WTC11 (cell line): ENCODE measurements around the gene GABPB2. TPM values are rescaled to one million over a fixed set of nuclear protein-coding genes. Genes with fewer than 3 reads are reported as not detected.

Experiments
- ATAC-seq: fragments of 200-7000 bp; cut with Tn5 transposase; 2 replicates; pipeline ENCODE4 v1.10.0; 2021; ENCODE audit warnings: mild to moderate bottlenecking, moderate library complexity
- CTCF ChIA-PET: fragments of 300-600 bp; sonication (Branson Sonifier 250); formaldehyde crosslinking; loops from one replicate; lab custom pipeline; 2021; ENCODE audit warnings: antibody characterized with exemption; lab: Charles Lee
- POLR2A ChIA-PET: fragments of 350-600 bp; sonication (Branson Sonifier 250); formaldehyde crosslinking; loops from one replicate; lab custom pipeline; 2021; ENCODE audit warnings: antibody characterized with exemption; lab: Charles Lee
- DNase-seq: peaks from one replicate; pipeline ENCODE4 v3.0.0; 2021; ENCODE audit warnings: low spot score
- H3K27ac Mint-ChIP-seq: 2 replicates; pipeline ENCODE4 v1.8.0; 2021; ENCODE audit warnings: mixed read lengths
- H3K27me3 Mint-ChIP-seq: 2 replicates; pipeline ENCODE4 v1.8.0; 2021; ENCODE audit warnings: low read depth, mild to moderate bottlenecking, moderate library complexity, mixed read lengths
- H3K36me3 Mint-ChIP-seq: 2 replicates; pipeline ENCODE4 v1.8.0; 2021; ENCODE audit warnings: mixed read lengths
- H3K4me1 Mint-ChIP-seq: 2 replicates; pipeline ENCODE4 v1.8.0; 2022; ENCODE audit warnings: mixed read lengths
- H3K4me3 Mint-ChIP-seq: 2 replicates; pipeline ENCODE4 v1.8.0; 2021; ENCODE audit warnings: mild to moderate bottlenecking, moderate library complexity, mixed read lengths
- H3K9me3 Mint-ChIP-seq: 2 replicates; pipeline ENCODE4 v1.8.0; 2021; ENCODE audit warnings: mixed read lengths
- ESRRA ChIP-seq: sonication (generic); formaldehyde crosslinking; IDR thresholded peaks from 2 replicates; pipeline ENCODE4 v1.8.1; 2022; ENCODE audit warnings: mild to moderate bottlenecking, missing genetic modification reagents, borderline replicate concordance
- ETV6 ChIP-seq: sonication (generic); formaldehyde crosslinking; IDR thresholded peaks from 2 replicates; pipeline ENCODE4 v1.8.1; 2022; ENCODE audit warnings: mild to moderate bottlenecking, missing genetic modification reagents
- FOXK1 ChIP-seq: sonication (generic); formaldehyde crosslinking; IDR thresholded peaks from 2 replicates; pipeline ENCODE4 v1.8.0; 2022; ENCODE audit warnings: mild to moderate bottlenecking, moderate library complexity, missing genetic modification reagents
- GRHL2 ChIP-seq: fragments of 250-450 bp; sonication (Bioruptor Pico); IDR thresholded peaks from 2 replicates; pipeline ENCODE4 v1.8.0; 2022; ENCODE audit warnings: mild to moderate bottlenecking, moderate library complexity; ENCODE audit not compliant: insufficient replicate concordance, severe bottlenecking
- JAZF1 ChIP-seq: fragments of 250-450 bp; sonication (Bioruptor Pico); IDR thresholded peaks from 2 replicates; pipeline ENCODE4 v1.9.0; 2021; ENCODE audit warnings: moderate library complexity, mild to moderate bottlenecking, inconsistent platforms
- KAT7 ChIP-seq: sonication (generic); formaldehyde crosslinking; IDR thresholded peaks from 2 replicates; pipeline ENCODE4 v1.8.1; 2023; ENCODE audit warnings: missing genetic modification reagents, mild to moderate bottlenecking, borderline replicate concordance
- MXD4 ChIP-seq: fragments of 250-450 bp; sonication (Bioruptor Pico); IDR thresholded peaks from 2 replicates; pipeline ENCODE4 v1.8.0; 2021; ENCODE audit warnings: mild to moderate bottlenecking, moderate library complexity, borderline replicate concordance
- NFE2L1 ChIP-seq: sonication (generic); formaldehyde crosslinking; IDR thresholded peaks from 2 replicates; pipeline ENCODE4 v1.8.1; 2023; ENCODE audit warnings: missing genetic modification reagents
- NR1H2 ChIP-seq: sonication (generic); formaldehyde crosslinking; IDR thresholded peaks from 2 replicates; pipeline ENCODE4 v1.9.0; 2021; ENCODE audit warnings: mild to moderate bottlenecking, moderate library complexity, missing genetic modification reagents
- NR3C1 ChIP-seq: sonication (generic); formaldehyde crosslinking; conservative IDR thresholded peaks from 2 replicates; pipeline ENCODE4 v1.8.1; 2023; ENCODE audit warnings: low read depth, mild to moderate bottlenecking, missing genetic modification reagents
- SMAD4 ChIP-seq: sonication (generic); formaldehyde crosslinking; IDR thresholded peaks from 2 replicates; pipeline ENCODE4 v1.8.0; 2022; ENCODE audit warnings: mild to moderate bottlenecking, missing genetic modification reagents
- TEAD4 ChIP-seq: sonication (generic); formaldehyde crosslinking; IDR thresholded peaks from 2 replicates; pipeline ENCODE4 v1.8.0; 2022; ENCODE audit warnings: mild to moderate bottlenecking, missing genetic modification reagents
- ZNF138 ChIP-seq: sonication (generic); formaldehyde crosslinking; conservative IDR thresholded peaks from 2 replicates; pipeline ENCODE4 v1.8.1; 2022; ENCODE audit warnings: mild to moderate bottlenecking, moderate library complexity, missing genetic modification reagents
- ZNF423 ChIP-seq: fragments of 250-450 bp; sonication (Bioruptor Pico); IDR thresholded peaks from 2 replicates; pipeline ENCODE4 v2.1.2; 2022; ENCODE audit warnings: mild to moderate bottlenecking, moderate library complexity
- ZNF671 ChIP-seq: fragments of 250-450 bp; sonication (Bioruptor Pico); IDR thresholded peaks from 2 replicates; pipeline ENCODE4 v1.8.0; 2021; ENCODE audit warnings: mild to moderate bottlenecking
- total RNA-seq: library from RNA; stranded (reverse); gene quantifications from 3 replicates; pipeline ENCODE4 v1.2.3, GENCODE V29; 2021
- TF ChIP-seq, protein P1 (sequence below): sonication (generic); formaldehyde crosslinking; conservative IDR thresholded peaks from 2 replicates; pipeline ENCODE4 v1.8.1; 2023; ENCODE audit warnings: mild to moderate bottlenecking, low read depth, missing genetic modification reagents, moderate library complexity
- TF ChIP-seq, protein P2 (sequence below): sonication (generic); formaldehyde crosslinking; IDR thresholded peaks from 2 replicates; pipeline ENCODE4 v1.8.0; 2022; ENCODE audit warnings: mild to moderate bottlenecking, missing genetic modification reagents
- TF ChIP-seq, protein P3 (sequence below): sonication (generic); formaldehyde crosslinking; conservative IDR thresholded peaks from 2 replicates; pipeline ENCODE4 v1.8.1; 2022; ENCODE audit warnings: mild to moderate bottlenecking, missing genetic modification reagents
- TF ChIP-seq, protein P4 (sequence below): fragments of 250-450 bp; sonication (Bioruptor Pico); IDR thresholded peaks from 2 replicates; pipeline ENCODE4 v1.9.0; 2021; ENCODE audit warnings: mild to moderate bottlenecking
- TF ChIP-seq, protein P5 (sequence below): fragments of 250-450 bp; sonication (Bioruptor Pico); IDR thresholded peaks from 2 replicates; pipeline ENCODE4 v1.9.0; 2021; ENCODE audit warnings: mild to moderate bottlenecking
- TF ChIP-seq, protein P6 (sequence below): sonication (generic); formaldehyde crosslinking; IDR thresholded peaks from 2 replicates; pipeline ENCODE4 v1.8.1; 2022; ENCODE audit warnings: mild to moderate bottlenecking, moderate library complexity, missing genetic modification reagents
- TF ChIP-seq, protein P7 (sequence below): fragments of 250-450 bp; sonication (Bioruptor Pico); IDR thresholded peaks from 2 replicates; pipeline ENCODE4 v1.9.0; 2021; ENCODE audit warnings: moderate library complexity, mild to moderate bottlenecking, inconsistent platforms, borderline replicate concordance
- TF ChIP-seq, protein P8 (sequence below): fragments of 200-600 bp; IDR thresholded peaks from 2 replicates; pipeline ENCODE4 v1.8.0; 2022; ENCODE audit warnings: antibody characterized with exemption

The GABPB2 gene
- total RNA-seq, 1 experiment from 2014 or later = 1.7 TPM

DNA sequence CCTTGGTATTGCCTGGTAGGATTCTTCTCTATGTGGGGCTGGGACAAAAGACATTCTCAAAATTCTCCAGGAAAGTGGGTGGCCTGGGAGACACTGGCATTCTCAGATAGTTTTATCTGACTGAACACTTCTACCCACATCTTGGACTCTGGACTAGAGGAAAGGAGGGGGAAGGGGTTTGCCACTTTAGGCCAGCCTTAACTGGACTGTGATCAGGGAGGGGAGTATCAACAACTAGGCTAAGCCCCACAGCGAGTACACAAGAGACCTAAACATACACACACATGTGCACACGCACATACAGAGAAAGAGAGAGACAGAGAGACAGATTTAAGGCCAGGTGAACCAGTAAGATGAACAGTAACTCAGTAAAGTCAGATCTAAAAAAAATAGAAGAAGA, 77.1 kb downstream of the GABPB2 start:
- Mint-ChIP-seq H3K36me3 (no peaks in the 10 kb centered on the region), H3K4me3 (no peak overlapping the region), H3K4me1 (peaks cover 35% of the 10 kb centered on the region), H3K27ac (no peak overlapping the region), H3K27me3 (peaks cover 44% of the 10 kb centered on the region), H3K9me3 (no peaks in the 10 kb centered on the region)
- CTCF ChIA-PET = interaction anchor here (1.4 kb wide), 1 partner anchor 48 kb away, joined by 13 read pairs; no protein-coding TSS in a partner anchor
- no peak for TF ChIP-seq ETV6 (CRISPR knock-in tag)
- no peak for TF ChIP-seq FOXK1 (CRISPR knock-in tag)
- TF ChIP-seq NR1H2 (CRISPR knock-in tag) = no peak
- TF ChIP-seq ZNF423 (CRISPR knock-in tag) = no peak
- TF ChIP-seq MXD4 (CRISPR knock-in tag) = no peak
- no peak for TF ChIP-seq KAT7 (CRISPR knock-in tag)
- no peak for TF ChIP-seq TEAD4 (CRISPR knock-in tag)
- TF ChIP-seq, protein P1, sequence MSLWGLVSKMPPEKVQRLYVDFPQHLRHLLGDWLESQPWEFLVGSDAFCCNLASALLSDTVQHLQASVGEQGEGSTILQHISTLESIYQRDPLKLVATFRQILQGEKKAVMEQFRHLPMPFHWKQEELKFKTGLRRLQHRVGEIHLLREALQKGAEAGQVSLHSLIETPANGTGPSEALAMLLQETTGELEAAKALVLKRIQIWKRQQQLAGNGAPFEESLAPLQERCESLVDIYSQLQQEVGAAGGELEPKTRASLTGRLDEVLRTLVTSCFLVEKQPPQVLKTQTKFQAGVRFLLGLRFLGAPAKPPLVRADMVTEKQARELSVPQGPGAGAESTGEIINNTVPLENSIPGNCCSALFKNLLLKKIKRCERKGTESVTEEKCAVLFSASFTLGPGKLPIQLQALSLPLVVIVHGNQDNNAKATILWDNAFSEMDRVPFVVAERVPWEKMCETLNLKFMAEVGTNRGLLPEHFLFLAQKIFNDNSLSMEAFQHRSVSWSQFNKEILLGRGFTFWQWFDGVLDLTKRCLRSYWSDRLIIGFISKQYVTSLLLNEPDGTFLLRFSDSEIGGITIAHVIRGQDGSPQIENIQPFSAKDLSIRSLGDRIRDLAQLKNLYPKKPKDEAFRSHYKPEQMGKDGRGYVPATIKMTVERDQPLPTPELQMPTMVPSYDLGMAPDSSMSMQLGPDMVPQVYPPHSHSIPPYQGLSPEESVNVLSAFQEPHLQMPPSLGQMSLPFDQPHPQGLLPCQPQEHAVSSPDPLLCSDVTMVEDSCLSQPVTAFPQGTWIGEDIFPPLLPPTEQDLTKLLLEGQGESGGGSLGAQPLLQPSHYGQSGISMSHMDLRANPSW (CRISPR knock-in tag) = no peak
- no peak for TF ChIP-seq ZNF671 (CRISPR knock-in tag)
- TF ChIP-seq ZNF138 (CRISPR knock-in tag) = no peak
- TF ChIP-seq JAZF1 (CRISPR knock-in tag) = no peak
- no peak for ATAC-seq
- DNase-seq = no peak
- POLR2A ChIA-PET = interaction anchor here (1.5 kb wide), 1 partner anchor 16 kb away, joined by 3 read pairs; no protein-coding TSS in a partner anchor

DNA sequence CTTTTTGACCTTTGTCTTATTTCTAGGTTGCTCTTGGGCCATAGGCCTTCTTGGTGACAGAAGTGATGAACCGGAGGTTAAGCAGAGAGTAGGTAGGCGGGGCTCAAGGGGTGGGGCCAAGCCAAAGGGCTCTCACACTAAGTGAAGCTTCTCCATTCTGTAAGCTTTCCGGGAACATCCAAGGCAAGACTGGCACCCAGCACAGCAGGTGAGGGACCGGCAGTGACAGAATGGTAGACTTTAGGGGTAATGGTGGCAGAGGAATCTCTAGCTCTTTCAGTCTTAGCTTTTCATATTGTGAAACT, 85.9 kb downstream of the GABPB2 start, which contains the start of gene TNFAIP8L2:
Gene TNFAIP8L2, plus strand, starts transcription at position 135 of the 305 bp plus-strand sequence. CDS start 2,049 bp downstream, outside the sequence.
- Mint-ChIP-seq H3K4me1 (peaks cover 8% of the 10 kb centered on the region), H3K27me3 (no peaks in the 10 kb centered on the region), H3K36me3 (peaks cover 19% of the 10 kb centered on the region), H3K27ac (peak within 1 kb of the TSS; percentile 11; the same call in 1 of the 2 replicates), H3K9me3 (no peaks in the 10 kb centered on the region), H3K4me3 (no peak within 1 kb of the TSS)
- ChIA-PET POLR2A (interaction anchor here (0.5 to 1.1 kb wide), 2 partner anchors 25 to 1218 kb away, joined by 3 to 5 read pairs; no protein-coding TSS in a partner anchor), CTCF (interaction anchor here (0.5 to 6.9 kb wide), 20 partner anchors 9 to 161 kb away, joined by 3 to 167 read pairs (median 5); partner anchors contain the start of genes C1orf56, CDC42SE1, LYSMD1 and MLLT11)
- DNase-seq (peak; percentile 43), ATAC-seq (peak; percentile 76)
- TF ChIP-seq, protein P2, sequence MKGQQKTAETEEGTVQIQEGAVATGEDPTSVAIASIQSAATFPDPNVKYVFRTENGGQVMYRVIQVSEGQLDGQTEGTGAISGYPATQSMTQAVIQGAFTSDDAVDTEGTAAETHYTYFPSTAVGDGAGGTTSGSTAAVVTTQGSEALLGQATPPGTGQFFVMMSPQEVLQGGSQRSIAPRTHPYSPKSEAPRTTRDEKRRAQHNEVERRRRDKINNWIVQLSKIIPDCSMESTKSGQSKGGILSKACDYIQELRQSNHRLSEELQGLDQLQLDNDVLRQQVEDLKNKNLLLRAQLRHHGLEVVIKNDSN (CRISPR knock-in tag) = no peak
- TF ChIP-seq SMAD4 (CRISPR knock-in tag) = no peak
- TF ChIP-seq, protein P3, sequence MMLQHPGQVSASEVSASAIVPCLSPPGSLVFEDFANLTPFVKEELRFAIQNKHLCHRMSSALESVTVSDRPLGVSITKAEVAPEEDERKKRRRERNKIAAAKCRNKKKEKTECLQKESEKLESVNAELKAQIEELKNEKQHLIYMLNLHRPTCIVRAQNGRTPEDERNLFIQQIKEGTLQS = no peak
- no peak for TF ChIP-seq ESRRA (CRISPR knock-in tag)
- TF ChIP-seq, protein P4, sequence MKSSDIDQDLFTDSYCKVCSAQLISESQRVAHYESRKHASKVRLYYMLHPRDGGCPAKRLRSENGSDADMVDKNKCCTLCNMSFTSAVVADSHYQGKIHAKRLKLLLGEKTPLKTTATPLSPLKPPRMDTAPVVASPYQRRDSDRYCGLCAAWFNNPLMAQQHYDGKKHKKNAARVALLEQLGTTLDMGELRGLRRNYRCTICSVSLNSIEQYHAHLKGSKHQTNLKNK (CRISPR knock-in tag) = no peak
- TF ChIP-seq, protein P5, sequence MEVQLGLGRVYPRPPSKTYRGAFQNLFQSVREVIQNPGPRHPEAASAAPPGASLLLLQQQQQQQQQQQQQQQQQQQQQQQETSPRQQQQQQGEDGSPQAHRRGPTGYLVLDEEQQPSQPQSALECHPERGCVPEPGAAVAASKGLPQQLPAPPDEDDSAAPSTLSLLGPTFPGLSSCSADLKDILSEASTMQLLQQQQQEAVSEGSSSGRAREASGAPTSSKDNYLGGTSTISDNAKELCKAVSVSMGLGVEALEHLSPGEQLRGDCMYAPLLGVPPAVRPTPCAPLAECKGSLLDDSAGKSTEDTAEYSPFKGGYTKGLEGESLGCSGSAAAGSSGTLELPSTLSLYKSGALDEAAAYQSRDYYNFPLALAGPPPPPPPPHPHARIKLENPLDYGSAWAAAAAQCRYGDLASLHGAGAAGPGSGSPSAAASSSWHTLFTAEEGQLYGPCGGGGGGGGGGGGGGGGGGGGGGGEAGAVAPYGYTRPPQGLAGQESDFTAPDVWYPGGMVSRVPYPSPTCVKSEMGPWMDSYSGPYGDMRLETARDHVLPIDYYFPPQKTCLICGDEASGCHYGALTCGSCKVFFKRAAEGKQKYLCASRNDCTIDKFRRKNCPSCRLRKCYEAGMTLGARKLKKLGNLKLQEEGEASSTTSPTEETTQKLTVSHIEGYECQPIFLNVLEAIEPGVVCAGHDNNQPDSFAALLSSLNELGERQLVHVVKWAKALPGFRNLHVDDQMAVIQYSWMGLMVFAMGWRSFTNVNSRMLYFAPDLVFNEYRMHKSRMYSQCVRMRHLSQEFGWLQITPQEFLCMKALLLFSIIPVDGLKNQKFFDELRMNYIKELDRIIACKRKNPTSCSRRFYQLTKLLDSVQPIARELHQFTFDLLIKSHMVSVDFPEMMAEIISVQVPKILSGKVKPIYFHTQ (CRISPR knock-in tag) = no peak
- TF ChIP-seq NFE2L1 (CRISPR knock-in tag) = no peak
- TF ChIP-seq ZNF671 (CRISPR knock-in tag) = no peak
- TF ChIP-seq, protein P6, sequence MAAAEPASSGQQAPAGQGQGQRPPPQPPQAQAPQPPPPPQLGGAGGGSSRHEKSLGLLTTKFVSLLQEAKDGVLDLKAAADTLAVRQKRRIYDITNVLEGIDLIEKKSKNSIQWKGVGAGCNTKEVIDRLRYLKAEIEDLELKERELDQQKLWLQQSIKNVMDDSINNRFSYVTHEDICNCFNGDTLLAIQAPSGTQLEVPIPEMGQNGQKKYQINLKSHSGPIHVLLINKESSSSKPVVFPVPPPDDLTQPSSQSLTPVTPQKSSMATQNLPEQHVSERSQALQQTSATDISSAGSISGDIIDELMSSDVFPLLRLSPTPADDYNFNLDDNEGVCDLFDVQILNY (CRISPR knock-in tag) = no peak
- TF ChIP-seq, protein P7, sequence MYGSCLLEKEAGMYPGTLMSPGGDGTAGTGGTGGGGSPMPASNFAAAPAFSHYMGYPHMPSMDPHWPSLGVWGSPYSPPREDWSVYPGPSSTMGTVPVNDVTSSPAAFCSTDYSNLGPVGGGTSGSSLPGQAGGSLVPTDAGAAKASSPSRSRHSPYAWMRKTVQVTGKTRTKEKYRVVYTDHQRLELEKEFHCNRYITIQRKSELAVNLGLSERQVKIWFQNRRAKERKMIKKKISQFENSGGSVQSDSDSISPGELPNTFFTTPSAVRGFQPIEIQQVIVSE = no peak
- TF ChIP-seq, protein P8, sequence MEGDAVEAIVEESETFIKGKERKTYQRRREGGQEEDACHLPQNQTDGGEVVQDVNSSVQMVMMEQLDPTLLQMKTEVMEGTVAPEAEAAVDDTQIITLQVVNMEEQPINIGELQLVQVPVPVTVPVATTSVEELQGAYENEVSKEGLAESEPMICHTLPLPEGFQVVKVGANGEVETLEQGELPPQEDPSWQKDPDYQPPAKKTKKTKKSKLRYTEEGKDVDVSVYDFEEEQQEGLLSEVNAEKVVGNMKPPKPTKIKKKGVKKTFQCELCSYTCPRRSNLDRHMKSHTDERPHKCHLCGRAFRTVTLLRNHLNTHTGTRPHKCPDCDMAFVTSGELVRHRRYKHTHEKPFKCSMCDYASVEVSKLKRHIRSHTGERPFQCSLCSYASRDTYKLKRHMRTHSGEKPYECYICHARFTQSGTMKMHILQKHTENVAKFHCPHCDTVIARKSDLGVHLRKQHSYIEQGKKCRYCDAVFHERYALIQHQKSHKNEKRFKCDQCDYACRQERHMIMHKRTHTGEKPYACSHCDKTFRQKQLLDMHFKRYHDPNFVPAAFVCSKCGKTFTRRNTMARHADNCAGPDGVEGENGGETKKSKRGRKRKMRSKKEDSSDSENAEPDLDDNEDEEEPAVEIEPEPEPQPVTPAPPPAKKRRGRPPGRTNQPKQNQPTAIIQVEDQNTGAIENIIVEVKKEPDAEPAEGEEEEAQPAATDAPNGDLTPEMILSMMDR = no peak
- TF ChIP-seq GRHL2 (CRISPR knock-in tag) = no peak
- TF ChIP-seq NR3C1 (CRISPR knock-in tag) = no peak
- TF ChIP-seq, all 79 proteins: peak for 0
